ENCODE data around the gene TBXA2R. TPM values are rescaled to one million over a fixed set of nuclear protein-coding genes. Genes with fewer than 3 reads are reported as not detected.

The TBXA2R gene
- total and polyA plus RNA-seq, 2 of the 4 experiments (the other 2 are of a cell fraction), result 0.36 to 2.3 TPM

- peaks cover 7 to 17% of the 10 kb centered on the region in 2 experiments for H3K79me1 ChIP-seq (ENCODE audit: low read depth in 1 of 2, low read length in 2 of 2)
- H3K23ac ChIP-seq (ENCODE audit: low read depth, low read length), result no peak overlapping the region
- H2AK5ac ChIP-seq (ENCODE audit: low read depth, low read length), result peak overlapping the region; percentile 96; the same call in 1 of the 2 replicates
- dilution Hi-C loops (cut with HindIII; ENCODE audit: low sequenced_read_pairs, unreplicated experiment), result no loop called here
- H3K9ac ChIP-seq (ENCODE audit: low read depth, low read length), result no peak overlapping the region
- H3K4me2 ChIP-seq (ENCODE audit: low read depth, low read length), result no peak overlapping the region
- H3K4me1 ChIP-seq (ENCODE audit: control insufficient read depth, insufficient read depth, low read length), result peaks cover 11% of the 10 kb centered on the region
- H4K20me1 ChIP-seq (ENCODE audit: insufficient read depth, low read length), result no peaks in the 10 kb centered on the region
- H3K18ac ChIP-seq (ENCODE audit: low read depth, low read length), result no peak overlapping the region
- H4K91ac ChIP-seq (ENCODE audit: insufficient read depth, low read depth, low read length), result no peak overlapping the region; the same call in 1 of the 2 replicates
- ChIA-PET CTCF (no interaction called here), POLR2A (ENCODE audit: unreplicated experiment) (no interaction called here)
- H3K14ac ChIP-seq (replicated peaks; ENCODE audit: low read depth, low read length), result no peak overlapping the region
- no peak overlapping the region for H2BK15ac ChIP-seq (ENCODE audit: low read depth, low read length)
- H3K9me3 ChIP-seq (ENCODE audit: control insufficient read depth, insufficient read depth, low read length), result no peaks in the 10 kb centered on the region
- peak overlapping the region in 1 of 2 experiments; percentile 94; a peak in 1 of 4 replicates for H4K8ac ChIP-seq (ENCODE audit: low read depth in 2 of 2, low read length in 2 of 2)
- WGBS, 2 experiments (ENCODE audit: extremely low coverage in 2 of 2, insufficient read length in 1 of 2), result no CpG with 5 or more reads among the region's 3 CpGs
- no peak overlapping the region for H2AK9ac ChIP-seq (replicated peaks; ENCODE audit: low read depth, low read length, poor library complexity)
- no peak overlapping the region for H3K56ac ChIP-seq (ENCODE audit: extremely low read depth, insufficient read depth, low read length)
- no peak overlapping the region for H4K5ac ChIP-seq (ENCODE audit: low read depth, low read length)
- no peak overlapping the region for H2BK120ac ChIP-seq (ENCODE audit: low read depth, low read length)
- peaks cover 25% of the 10 kb centered on the region for H3K36me3 ChIP-seq (ENCODE audit: control insufficient read depth, insufficient read depth, low read length)
- 0 out of 2 replicates have a peak overlapping the region, but pooled peaks have one; percentile 56 for H3K4me3 ChIP-seq (ENCODE audit: insufficient read depth, low read depth, low read length)
- in situ Hi-C loops (cut with MboI; ENCODE audit: low sequenced_read_pairs), result loop anchor here (25.0 kb wide), 1 partner anchor 296 kb away; no protein-coding TSS in a partner anchor
- DNase-seq (no peak), ATAC-seq (ENCODE audit: low read depth) (no peak)
- 0 out of 2 replicates have a peak, but pooled peaks cover 6% of the 10 kb centered on the region for H3K9me1 ChIP-seq (ENCODE audit: insufficient read depth, low read length)
- no peak for TF ChIP-seq RAD21 (IDR thresholded peaks at IDR 0.05; ENCODE audit: low read length)
- TF ChIP-seq BHLHE40 (IDR thresholded peaks at IDR 0.05; ENCODE audit: low read depth, low read length), result no peak
- TF ChIP-seq CHD1 (IDR thresholded peaks at IDR 0.05; ENCODE audit: low read depth, low read length), result no peak
- TF ChIP-seq RFX5 (IDR thresholded peaks at IDR 0.05; ENCODE audit: low read depth, low read length), result no peak
- no peak for TF ChIP-seq MXI1 (IDR thresholded peaks at IDR 0.05; ENCODE audit: borderline replicate concordance, low read depth, low read length)
- no peak for TF ChIP-seq USF2 (IDR thresholded peaks at IDR 0.05; ENCODE audit: low read depth, low read length)
- TF ChIP-seq CTCF (conservative IDR thresholded peaks at IDR 0.05; ENCODE audit: low read depth, low read length), result no peak
- TF ChIP-seq POLR2A (IDR thresholded peaks at IDR 0.05; ENCODE audit: low read depth, low read length), result no peak
- no peak for TF ChIP-seq MAFK (IDR thresholded peaks at IDR 0.05; ENCODE audit: low read depth, low read length)
- no peak for TF ChIP-seq ELK1 (IDR thresholded peaks at IDR 0.05; ENCODE audit: borderline replicate concordance, low read depth, low read length)
- no peak for TF ChIP-seq NFE2L2 (IDR thresholded peaks at IDR 0.05; ENCODE audit: low read depth, low read length)
- TF ChIP-seq MAZ (IDR thresholded peaks at IDR 0.05; ENCODE audit: borderline replicate concordance, low read depth, low read length), result no peak
- no peak for TF ChIP-seq SMC3 (IDR thresholded peaks at IDR 0.05; ENCODE audit: low read depth, low read length)
- TF ChIP-seq RCOR1 (IDR thresholded peaks at IDR 0.05; ENCODE audit: insufficient replicate concordance, low read length), result no peak
- no peak for TF ChIP-seq CEBPB (IDR thresholded peaks at IDR 0.05; ENCODE audit: low read depth, low read length)
- TF ChIP-seq FOS (IDR thresholded peaks at IDR 0.05; ENCODE audit: low read depth, low read length), result no peak
- H2BK5ac ChIP-seq (ENCODE audit: low read depth, low read length, poor library complexity, severe bottlenecking), result no peak overlapping the region
- H2BK20ac ChIP-seq (ENCODE audit: low read depth, low read length), result no peak overlapping the region
- H3K27me3 ChIP-seq (ENCODE audit: control insufficient read depth, insufficient read depth, low read length), result no peaks in the 10 kb centered on the region
- intact Hi-C loops (cut with micrococcal nuclease), result no loop called here
- peak overlapping the region; percentile 33 for H3K4ac ChIP-seq (ENCODE audit: low read depth, low read length)
- H3K27ac ChIP-seq (ENCODE audit: insufficient read depth, low read length), result no peak overlapping the region
- no peak overlapping the region for H2AFZ ChIP-seq (replicated peaks; ENCODE audit: low read length, poor library complexity)
- no TSS peak for BruUV-seq (replicated peaks)
These were observed 1.5 kb upstream of the TBXA2R start for GRCh38 chr19:3608079-3608641.
